Glomerular visceral epithelial cell (primary cell): Measurements from ENCODE around the gene PLPP3.

Experiments used
- DNase-seq: peaks from one replicate; pipeline ENCODE4 v3.0.0-alpha.2; 2016; ENCODE audit errors: extremely low spot score

PLPP3 gene

DNA sequence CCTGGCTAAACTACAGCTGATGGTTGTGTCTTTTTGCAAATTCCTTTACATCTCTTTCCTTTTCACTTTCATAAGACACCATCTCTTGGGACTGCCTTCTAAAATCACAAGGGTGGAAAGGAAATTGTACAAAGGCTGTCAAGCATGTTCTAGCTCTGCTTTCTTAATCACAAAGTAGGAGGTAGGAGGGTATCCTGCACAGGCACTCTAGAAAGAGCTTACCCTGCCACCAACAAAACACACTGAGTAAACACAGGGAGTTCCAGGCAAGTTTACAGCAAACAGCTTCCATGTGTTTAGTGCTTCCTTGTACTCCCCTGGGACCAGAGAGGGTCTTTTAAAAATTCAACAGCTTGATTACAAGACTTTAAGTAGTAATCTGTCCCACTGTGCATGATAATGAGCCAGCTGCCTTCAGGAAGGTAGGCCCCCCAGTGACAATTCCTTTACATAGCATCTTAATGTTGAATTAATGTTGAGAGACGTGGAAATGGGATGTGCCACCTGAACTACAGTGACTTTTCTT, 2.4 kb downstream of the PLPP3 start:
- peak; percentile 26 for DNase-seq

GRCh38 chr1:56575865-56576264, 3.5 kb downstream of the PLPP3 start:
- no peak for DNase-seq

- no peak for DNase-seq
Observed at GRCh38 chr1:56574794-56575193, 4.6 kb downstream of the PLPP3 start.

DNA sequence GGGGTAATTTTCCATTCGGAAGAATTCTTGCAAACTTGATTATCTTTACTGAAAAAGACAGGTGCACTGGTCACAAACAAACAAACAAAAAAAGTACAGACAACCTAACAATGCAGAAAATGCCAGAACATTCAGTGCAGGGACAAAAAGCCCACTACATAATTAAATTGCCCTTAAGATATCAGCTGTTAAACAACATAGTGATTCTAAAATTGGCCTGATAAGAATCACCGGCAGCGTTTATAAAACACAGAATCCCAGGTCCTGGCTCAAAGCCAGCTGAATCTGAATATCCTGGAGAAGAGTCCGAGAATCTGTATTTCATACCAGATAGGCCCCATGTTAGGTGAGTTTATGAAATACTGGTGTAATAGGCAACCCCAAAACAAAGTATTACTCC, 6.1 kb downstream of the PLPP3 start:
- DNase-seq: no peak

DNA sequence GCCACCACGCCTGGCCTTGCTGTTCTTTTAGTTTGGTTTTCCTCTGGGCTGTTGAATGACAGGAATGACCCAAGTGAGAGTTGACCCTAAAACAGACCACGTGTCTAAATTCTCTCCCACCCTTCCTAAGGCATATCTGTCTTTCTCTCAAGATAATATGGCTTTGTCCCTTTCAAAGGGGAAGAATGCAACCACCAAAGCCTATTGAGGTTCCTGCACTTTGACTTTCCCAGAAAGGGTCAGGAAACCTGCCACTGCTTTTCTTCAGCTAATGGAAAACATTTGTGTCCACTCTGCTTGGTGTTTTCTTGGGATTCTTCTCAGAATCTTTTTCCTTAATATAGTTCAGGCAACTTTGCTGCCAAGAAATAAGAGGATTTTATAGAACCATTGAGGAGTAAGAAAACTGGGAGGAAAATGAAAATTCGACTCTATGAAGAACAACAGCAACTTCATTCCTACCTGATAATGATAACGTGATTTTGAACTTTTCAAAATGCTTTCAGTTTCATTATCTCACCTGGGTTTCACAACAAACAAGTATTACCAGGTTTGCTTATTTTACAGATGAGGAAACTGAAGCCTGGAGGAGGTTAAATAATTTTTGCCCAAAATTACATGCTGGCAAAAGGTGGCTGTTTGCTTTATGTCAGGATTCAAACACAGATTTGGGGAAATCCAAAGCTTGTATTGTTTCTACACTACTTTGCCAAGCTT, 6.9 kb downstream of the PLPP3 start:
- no peak for DNase-seq

- no peak for DNase-seq
Observed at GRCh38 chr1:56571448-56571847, 7.9 kb downstream of the PLPP3 start.

- no peak for DNase-seq
Observed at GRCh38 chr1:56570924-56571372, 8.4 kb downstream of the PLPP3 start.

DNA sequence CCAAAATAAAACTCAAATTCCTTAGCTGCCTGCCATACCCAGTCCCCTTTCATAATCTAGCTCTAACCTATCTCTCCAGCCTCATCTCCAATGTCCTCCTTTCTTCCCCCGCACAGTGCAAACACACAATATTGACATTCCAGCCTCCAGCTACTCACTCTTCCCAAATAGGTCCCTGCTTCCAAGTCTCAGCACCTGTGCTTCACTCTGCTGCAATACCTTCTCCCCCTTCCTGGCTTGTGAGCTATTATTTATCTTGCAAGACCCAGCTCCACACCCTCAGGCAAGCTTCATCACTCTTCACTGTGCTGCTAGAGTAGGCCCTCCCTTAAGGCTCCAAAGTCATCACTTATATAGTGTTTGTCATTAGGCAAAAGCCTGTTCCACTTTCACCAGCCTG, 9.7 kb downstream of the PLPP3 start:
- no peak for DNase-seq

GRCh38 chr1:56566994-56567393, 12.4 kb downstream of the PLPP3 start:
- DNase-seq: no peak

DNA sequence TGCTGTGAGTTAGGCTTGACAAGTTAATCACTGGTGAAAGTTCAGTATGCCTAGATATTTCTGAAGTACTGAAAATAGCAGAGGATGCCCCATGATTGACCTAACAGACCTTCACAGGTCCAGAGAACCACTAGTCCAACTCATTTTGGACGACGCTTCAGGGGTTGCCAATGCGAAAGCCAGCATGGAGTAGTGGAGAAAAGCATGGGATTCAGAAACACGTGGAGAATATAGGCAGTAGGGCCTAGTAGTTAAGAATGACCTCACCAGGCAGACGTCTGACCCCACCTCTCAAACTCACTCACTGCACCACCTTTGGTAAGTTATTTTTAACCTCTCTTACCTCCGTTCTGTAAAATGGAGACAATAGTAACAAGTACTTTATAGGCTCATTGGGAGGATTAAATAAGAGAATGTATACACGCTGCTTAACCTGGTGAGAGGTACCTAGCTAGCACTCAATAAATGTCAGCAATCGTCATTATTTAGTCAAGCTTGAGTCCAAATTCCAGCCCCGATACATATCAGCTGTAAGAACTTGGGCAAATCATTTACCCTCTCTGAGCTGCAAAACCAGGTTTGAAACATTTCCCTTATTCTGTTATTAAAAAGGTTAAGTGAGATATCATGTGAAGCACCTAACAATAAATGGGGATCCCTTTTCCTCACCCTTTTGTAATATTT, 13.2 kb downstream of the PLPP3 start:
- DNase-seq: no peak

GRCh38 chr1:56564615-56565014, 14.7 kb downstream of the PLPP3 start:
- no peak for DNase-seq

- no peak for DNase-seq
Observed at GRCh38 chr1:56563568-56563967, 15.8 kb downstream of the PLPP3 start.

GRCh38 chr1:56562891-56563452, 16.4 kb downstream of the PLPP3 start:
- DNase-seq: no peak

GRCh38 chr1:56561227-56562019, 17.9 kb downstream of the PLPP3 start:
- DNase-seq: no peak

- no peak for DNase-seq
Observed at GRCh38 chr1:56557746-56558145, 21.6 kb downstream of the PLPP3 start.

DNA sequence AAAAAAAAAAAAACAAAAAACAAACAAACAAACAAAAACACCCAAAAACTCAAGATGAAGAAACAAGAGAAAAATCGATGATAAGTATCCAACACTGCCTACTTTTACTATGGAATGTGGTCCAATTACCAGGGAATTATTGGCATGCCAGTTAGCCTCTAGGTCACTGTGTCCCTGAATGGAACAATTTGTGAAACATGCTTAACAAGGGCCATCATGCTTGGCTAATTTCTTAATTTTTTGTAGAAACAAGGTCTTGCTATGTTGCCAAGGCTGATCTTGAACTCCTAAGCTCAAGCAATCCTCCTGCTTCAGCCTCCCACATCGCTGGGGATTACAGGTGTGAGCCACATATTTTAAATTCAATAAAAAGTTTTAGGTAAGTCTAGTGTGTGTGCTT, 23.9 kb downstream of the PLPP3 start:
- DNase-seq: no peak

- DNase-seq: no peak
Observed at GRCh38 chr1:56553046-56553445, 26.3 kb downstream of the PLPP3 start.

- DNase-seq: no peak
Observed at GRCh38 chr1:56552349-56552748, 27.0 kb downstream of the PLPP3 start.

GRCh38 chr1:56551691-56552090, 27.7 kb downstream of the PLPP3 start:
- DNase-seq: no peak

DNA sequence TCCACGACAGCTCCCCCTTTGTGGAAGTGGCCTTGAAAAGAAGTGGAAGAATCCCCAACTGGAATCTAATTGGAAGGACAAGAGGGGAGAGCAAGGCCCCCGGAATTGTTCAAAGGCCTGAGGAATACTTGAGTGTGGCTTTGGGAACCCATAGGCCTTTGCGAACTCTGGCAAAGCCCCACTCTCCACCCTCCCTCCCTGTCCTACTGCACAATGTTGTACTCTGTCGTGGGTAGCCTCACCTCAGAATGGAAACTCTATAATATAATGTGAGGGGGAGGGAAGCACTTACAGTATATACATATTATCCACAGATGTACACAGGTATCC, 28.5 kb downstream of the PLPP3 start:
- no peak for DNase-seq

GRCh38 chr1:56550138-56550858, 29.1 kb downstream of the PLPP3 start:
- DNase-seq: no peak

- DNase-seq: no peak
Observed at GRCh38 chr1:56548571-56548970, 30.8 kb downstream of the PLPP3 start.
